GM21619 (cell line): ENCODE data around the gene CYP3A5.
A peak's percentile ranks its signal among the peaks of the same experiment; 100 is the strongest.
"Not testable (repeated sequence)": the region's sequence is repeated elsewhere in the genome, so short reads cannot be mapped to it uniquely, and the experiment has no call there.

Experiments
- ATAC-seq: cut with Tn5 transposase; IDR thresholded peaks from one replicate; pipeline ENCODE4 v1.9.1; 2021; ENCODE audit not compliant: unreplicated experiment

Gene CYP3A5

GRCh38 chr7:99643464-99643863 is 36.3 kb downstream of the CYP3A5 start:
- ATAC-seq = no peak

- no peak for ATAC-seq
Measured at GRCh38 chr7:99642027-99642426, 37.8 kb downstream of the CYP3A5 start.

DNA sequence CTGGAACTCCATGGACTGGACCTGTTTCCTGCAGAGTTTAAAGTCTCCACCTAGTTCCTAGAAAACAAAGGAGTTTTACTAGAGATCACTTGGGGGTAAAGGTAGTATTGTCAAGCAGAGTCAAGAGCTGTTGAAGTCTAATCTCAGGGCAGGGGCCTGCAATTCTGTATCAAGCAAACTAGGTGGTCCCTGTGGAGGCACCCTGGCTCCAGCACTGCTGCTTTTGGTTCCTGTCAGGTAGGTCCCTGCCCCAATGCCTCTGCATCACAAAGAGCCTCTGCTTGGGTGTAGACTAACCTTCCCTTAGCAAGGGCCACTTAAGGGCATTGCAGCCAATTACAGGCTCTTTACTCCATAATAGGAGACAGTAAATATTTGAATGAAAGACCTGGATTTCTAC is 40.5 kb downstream of the CYP3A5 start:
- ATAC-seq = no peak

- ATAC-seq = no peak
Measured at GRCh38 chr7:99638731-99639130, 41.1 kb downstream of the CYP3A5 start.

DNA sequence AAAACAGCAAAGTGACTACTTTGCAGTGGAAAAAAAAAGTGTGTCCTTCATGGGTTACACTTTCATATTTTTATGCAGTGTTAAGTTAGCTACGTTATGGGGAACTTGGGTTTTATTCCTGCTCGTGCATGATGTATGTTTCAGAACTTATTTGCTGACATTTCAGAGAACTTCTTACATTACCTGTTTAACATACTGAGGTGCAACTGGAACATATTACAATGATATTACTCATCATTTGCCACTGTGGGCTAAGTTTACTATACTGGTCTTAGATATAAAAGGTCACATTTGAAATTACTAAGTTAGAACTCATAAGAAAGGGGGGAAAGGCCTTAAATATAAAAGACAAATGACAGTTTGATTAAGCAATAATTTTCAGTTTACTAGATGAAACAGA is 42.4 kb downstream of the CYP3A5 start:
- ATAC-seq = not testable (repeated sequence)

- no peak for ATAC-seq
Measured at GRCh38 chr7:99631295-99632109, 48.3 kb downstream of the CYP3A5 start.

DNA sequence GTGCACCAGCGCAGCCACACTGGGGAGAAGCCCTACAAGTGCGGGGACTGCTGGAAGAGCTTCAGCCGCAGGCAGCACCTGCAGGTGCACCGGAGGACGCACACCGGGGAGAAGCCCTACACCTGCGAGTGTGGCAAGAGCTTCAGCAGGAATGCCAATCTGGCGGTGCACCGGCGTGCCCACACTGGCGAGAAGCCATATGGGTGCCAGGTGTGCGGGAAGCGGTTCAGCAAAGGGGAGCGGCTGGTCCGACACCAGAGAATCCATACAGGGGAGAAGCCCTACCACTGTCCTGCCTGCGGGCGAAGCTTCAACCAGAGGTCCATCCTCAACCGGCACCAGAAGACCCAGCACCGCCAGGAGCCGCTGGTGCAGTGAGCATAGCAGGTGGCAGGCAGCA is 50.2 kb downstream of the CYP3A5 start:
- ATAC-seq = no peak

DNA sequence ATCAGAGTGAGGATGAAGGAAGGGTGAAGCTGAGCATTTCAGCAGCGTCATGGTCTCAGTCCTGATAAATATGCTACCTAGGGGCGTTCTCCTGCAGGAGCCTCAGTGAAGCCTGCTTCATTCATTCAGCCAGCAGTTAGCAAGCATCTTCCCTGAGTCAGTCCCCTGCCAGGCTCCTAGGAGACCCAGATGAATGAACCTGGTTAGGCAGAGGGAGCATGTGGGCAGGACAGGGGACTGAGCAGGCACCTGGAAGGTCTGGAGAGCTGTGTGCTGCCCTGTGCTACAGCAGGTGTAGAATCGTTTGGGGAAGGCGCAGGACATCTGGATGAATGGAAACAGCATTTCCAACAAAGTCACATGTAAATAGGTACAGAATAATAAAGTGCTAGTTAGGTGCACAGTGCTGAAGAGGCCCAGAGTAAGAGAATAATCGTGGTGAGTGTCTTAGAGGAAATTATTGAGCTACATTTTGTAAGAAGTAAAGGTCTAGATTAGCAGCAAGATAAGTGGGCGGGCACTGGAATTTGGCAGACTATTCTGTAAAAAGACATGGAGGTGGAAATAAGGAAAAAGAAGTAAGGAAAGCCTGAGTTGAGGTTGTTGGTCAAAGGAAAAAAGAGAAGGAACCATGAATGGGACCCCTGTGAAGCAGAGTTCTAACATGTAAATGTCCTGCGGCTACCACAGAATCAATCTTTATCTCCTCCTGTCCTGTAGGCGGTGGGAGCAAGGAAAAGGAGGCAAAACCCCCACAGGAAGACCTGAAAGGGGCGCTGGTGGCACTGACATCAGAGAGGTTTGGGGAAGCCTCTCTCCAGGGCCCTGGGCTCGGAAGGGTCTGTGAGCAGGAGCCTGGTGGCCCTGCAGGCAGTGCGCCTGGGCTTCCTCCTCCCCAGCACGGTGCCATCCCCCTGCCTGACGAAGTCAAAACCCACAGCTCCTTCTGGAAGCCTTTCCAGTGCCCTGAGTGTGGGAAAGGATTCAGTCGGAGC is 51.0 kb downstream of the CYP3A5 start:
- ATAC-seq = no peak

GRCh38 chr7:99627513-99627912 is 52.3 kb downstream of the CYP3A5 start:
- no peak for ATAC-seq

DNA sequence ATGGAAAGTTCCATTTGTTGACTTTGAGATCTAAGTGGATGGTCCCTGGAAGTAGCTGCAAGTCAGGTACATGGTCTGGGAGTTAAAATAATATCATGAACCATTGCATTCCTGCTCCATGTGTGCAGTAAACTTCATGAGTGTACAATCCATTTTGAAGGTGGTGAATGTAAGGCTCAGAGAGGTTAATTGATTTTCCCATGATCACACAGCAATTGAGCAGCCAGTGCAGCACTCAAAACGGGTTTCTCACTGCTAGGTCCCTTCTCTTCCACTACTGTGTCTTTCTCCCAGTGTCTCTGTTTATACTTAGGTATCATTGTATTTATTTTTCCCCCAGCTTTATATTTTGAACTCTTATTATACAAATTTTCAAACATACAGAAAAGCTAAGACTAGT is 53.1 kb downstream of the CYP3A5 start:
- no peak for ATAC-seq

DNA sequence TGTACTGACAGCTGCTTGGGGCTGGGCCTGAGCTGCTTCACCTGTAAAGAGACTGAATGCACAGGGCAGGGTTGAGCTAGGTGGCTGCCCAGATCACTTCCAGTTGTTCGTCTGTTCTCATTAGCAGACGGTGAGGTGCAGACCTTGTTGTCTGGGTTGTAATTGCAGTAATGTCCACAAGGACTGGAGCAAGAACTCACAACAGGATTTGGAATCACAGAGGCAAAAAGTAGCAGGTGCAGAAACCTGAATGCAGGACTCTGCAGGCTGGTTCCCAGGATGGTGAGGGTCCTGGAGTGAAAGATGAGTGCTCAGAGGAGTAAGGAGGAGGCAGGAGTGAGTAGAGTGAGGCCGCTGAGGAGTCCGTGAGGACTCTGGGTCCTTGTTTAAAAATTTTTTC is 53.8 kb downstream of the CYP3A5 start:
- ATAC-seq = no peak

DNA sequence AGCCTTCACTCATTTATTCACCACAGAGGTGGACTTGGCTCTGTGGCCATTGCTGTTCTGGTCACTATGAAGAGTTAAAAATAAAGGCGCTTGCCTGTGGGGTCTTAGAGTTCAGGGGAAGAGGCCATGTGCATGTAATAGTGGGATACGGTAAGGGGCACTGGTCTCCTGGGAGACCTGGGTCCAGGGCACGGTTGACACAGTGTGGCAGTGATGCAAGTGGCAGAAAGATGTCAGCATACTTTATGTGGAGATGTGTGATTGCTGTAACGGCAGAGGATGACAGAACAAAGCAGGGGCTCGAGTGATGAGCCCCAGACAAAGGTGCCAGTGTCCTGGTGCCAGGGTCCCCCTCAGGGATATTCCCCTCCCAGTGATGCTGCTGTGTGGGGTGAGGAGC is 54.5 kb downstream of the CYP3A5 start:
- ATAC-seq = no peak

GRCh38 chr7:99624484-99624883 is 55.3 kb downstream of the CYP3A5 start:
- no peak for ATAC-seq

DNA sequence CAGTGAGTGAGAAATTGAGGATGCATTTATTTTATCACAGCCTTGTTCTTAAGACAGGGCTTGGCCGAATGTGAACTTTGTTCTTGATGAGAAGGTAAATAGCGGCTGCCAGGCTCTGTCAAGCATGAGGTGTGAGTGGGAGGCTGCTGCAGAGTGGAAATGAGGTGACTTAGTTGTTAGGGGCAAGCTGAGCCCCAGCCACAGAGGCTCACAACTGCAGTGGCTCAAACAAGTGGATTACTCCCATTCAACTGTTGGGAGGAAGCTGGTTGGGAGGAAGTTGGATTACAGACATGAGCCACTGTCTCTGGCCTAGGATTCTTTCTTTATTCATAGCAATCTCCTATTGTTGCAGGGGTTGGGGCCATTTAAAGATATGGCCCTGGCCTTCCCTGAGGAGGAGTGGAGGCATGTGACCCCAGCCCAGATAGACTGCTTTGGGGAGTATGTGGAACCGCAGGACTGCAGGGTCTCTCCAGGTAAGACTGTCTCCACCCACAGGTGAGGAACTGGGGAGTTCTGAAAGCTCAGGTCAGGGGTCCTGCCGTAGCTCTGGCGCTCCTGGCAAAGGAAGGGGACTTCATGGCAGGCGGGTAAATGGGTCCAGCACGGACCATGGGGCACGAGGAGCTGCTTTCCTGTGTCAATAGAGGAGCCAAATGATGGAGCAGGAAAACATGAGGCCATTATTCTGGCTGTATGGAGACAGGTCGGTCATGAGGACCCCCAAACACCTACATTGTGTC is 55.9 kb downstream of the CYP3A5 start:
- no peak for ATAC-seq

- no peak for ATAC-seq
Measured at GRCh38 chr7:99623091-99623693, 56.6 kb downstream of the CYP3A5 start.

GRCh38 chr7:99622596-99622995 is 57.2 kb downstream of the CYP3A5 start:
- no peak for ATAC-seq

GRCh38 chr7:99621271-99621670 is 58.5 kb downstream of the CYP3A5 start:
- ATAC-seq = no peak

- ATAC-seq = no peak
Measured at GRCh38 chr7:99619571-99620130, 60.1 kb downstream of the CYP3A5 start.

DNA sequence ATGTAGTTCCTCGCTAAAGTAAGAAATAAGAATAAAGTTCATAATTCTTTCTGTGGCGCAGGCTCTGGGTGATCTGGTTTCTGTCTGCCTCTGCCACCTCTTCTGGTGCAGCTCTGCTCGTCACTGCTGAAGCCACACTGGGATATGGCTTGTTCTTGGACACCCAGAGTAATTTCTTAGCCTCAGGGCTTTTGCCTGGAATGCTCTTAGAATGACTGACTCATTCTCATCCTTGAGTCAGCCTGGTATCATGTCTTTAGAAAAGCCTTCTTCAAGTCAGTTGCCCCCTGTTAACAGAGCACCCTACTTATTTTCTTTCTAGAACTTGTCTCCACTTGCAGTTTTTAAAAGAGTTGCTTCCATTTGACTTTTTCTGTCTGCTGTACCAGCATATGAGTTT is 61.1 kb downstream of the CYP3A5 start:
- no peak for ATAC-seq

GRCh38 chr7:99617192-99617781 is 62.5 kb downstream of the CYP3A5 start:
- peak; percentile 28 for ATAC-seq
